DMS 273 treated with DMSO at 0.1 percent for 48 hours (cell line): ENCODE data around the gene BATF3.

Experiments
- DNase-seq: peaks from one replicate; lab custom pipeline; 2025; lab: John Stamatoyannopoulos, UW

The BATF3 gene

GRCh38 chr1:212703991-212704564 is 4.4 kb upstream of the BATF3 start:
- DNase-seq, result no peak

- DNase-seq, result no peak
Measured at GRCh38 chr1:212702672-212703071, 3.0 kb upstream of the BATF3 start.

GRCh38 chr1:212701910-212702309 is 2.3 kb upstream of the BATF3 start:
- DNase-seq, result no peak

- DNase-seq, result no peak
Measured at GRCh38 chr1:212700892-212701819, 1.5 kb upstream of the BATF3 start.

GRCh38 chr1:212700223-212700891 is 717 bp upstream of the BATF3 start:
- no peak for DNase-seq

GRCh38 chr1:212699104-212699624 is 476 bp downstream of the BATF3 start:
- DNase-seq, result peak; percentile 26

GRCh38 chr1:212698467-212699103 is 1.1 kb downstream of the BATF3 start:
- DNase-seq, result no peak

- DNase-seq, result no peak
Measured at GRCh38 chr1:212696721-212697331, 2.8 kb downstream of the BATF3 start.

- no peak for DNase-seq
Measured at GRCh38 chr1:212692774-212693644, 6.6 kb downstream of the BATF3 start.

GRCh38 chr1:212691561-212692071 is 8.0 kb downstream of the BATF3 start:
- DNase-seq, result no peak

- DNase-seq, result no peak
Measured at GRCh38 chr1:212690816-212691403, 8.7 kb downstream of the BATF3 start.

- DNase-seq, result no peak
Measured at GRCh38 chr1:212689758-212690529, 9.7 kb downstream of the BATF3 start.

GRCh38 chr1:212689196-212689725 is 10.4 kb downstream of the BATF3 start:
- DNase-seq, result no peak

- no peak for DNase-seq
Measured at GRCh38 chr1:212688341-212689047, 11.1 kb downstream of the BATF3 start.

- DNase-seq, result no peak
Measured at GRCh38 chr1:212687811-212688210, 11.8 kb downstream of the BATF3 start.

- no peak for DNase-seq
Measured at GRCh38 chr1:212686591-212686990, 13.0 kb downstream of the BATF3 start.

- DNase-seq, result no peak
Measured at GRCh38 chr1:212686069-212686468, 13.6 kb downstream of the BATF3 start.

- DNase-seq, result no peak
Measured at GRCh38 chr1:212685429-212685828, 14.2 kb downstream of the BATF3 start.
